A673 (cell line): ENCODE measurements around the gene CFAP161.

Source experiments
- EZH2 ChIP-seq: fragments of 200-600 bp; sonication (generic); IDR thresholded peaks from 2 replicates; pipeline ENCODE4 v1.6.1; 2017; ENCODE audit warnings: borderline replicate concordance, low read depth, mild to moderate bottlenecking, mixed read lengths, antibody characterized with exemption, low read length; ENCODE audit not compliant: poor library complexity, severe bottlenecking
- TF ChIP-seq, protein P1 (sequence below): fragments of 300-800, 200-600 bp; sonication (generic); conservative IDR thresholded peaks from 2 replicates; pipeline ENCODE4 v1.5.1; 2017; ENCODE audit warnings: low read depth, mild to moderate bottlenecking, antibody characterized with exemption, low read length, moderate library complexity, mixed read lengths

- TF ChIP-seq, protein P1, sequence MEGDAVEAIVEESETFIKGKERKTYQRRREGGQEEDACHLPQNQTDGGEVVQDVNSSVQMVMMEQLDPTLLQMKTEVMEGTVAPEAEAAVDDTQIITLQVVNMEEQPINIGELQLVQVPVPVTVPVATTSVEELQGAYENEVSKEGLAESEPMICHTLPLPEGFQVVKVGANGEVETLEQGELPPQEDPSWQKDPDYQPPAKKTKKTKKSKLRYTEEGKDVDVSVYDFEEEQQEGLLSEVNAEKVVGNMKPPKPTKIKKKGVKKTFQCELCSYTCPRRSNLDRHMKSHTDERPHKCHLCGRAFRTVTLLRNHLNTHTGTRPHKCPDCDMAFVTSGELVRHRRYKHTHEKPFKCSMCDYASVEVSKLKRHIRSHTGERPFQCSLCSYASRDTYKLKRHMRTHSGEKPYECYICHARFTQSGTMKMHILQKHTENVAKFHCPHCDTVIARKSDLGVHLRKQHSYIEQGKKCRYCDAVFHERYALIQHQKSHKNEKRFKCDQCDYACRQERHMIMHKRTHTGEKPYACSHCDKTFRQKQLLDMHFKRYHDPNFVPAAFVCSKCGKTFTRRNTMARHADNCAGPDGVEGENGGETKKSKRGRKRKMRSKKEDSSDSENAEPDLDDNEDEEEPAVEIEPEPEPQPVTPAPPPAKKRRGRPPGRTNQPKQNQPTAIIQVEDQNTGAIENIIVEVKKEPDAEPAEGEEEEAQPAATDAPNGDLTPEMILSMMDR = no peak
- no peak for TF ChIP-seq EZH2
These were observed 18.3 kb downstream of the CFAP161 start for GRCh38 chr15:81152339-81152738.
